GM12892 (cell line): Measurements from ENCODE around the gene RALGPS1.

Experiments
- POLR2A ChIP-seq: IDR thresholded peaks from 2 replicates; pipeline ENCODE4 v1.6.1; 2011; ENCODE audit warnings: low read depth, low read length, control low read depth
- POLR2AphosphoS5 ChIP-seq: IDR thresholded peaks from 2 replicates; pipeline ENCODE4 v1.6.1; 2011; ENCODE audit warnings: low read depth, low read length, control low read depth
- TAF1 ChIP-seq: IDR thresholded peaks from 2 replicates; pipeline ENCODE4 v1.6.1; 2011; ENCODE audit warnings: low read depth, mild to moderate bottlenecking, control low read depth, low read length, borderline replicate concordance

DNA sequence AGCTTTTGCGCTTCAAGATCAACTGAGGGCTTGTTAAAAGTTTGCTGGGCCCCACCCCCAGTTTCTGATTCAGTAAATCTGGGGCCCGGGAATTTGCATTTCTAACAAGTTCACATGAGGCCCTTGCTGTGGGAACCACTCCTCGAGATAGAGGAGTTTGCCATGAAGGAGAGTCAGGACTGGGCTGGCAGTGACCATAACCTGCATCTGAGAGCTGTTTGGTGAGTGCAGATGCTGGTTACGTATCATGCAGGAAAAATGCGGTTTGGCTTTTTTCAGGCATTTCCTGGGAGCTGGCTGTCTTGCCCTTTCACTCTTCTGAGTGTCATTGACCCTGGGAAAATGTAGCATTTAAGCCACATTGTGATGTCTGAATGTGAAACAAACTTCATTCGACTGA lies 217.3 kb downstream of the RALGPS1 start:
- TF ChIP-seq POLR2AphosphoS5, result no peak
- no peak for TF ChIP-seq POLR2A
- no peak for TF ChIP-seq TAF1
